Amniotic stem cell (primary cell): Measurements from ENCODE around the gene ADARB2.
"Not testable (repeated sequence)": the region's sequence is repeated elsewhere in the genome, so short reads cannot be mapped to it uniquely, and the experiment has no call there.

ENCODE experiments used
- DNase-seq: peaks from one replicate; lab custom pipeline; 2025; lab: John Stamatoyannopoulos, UW

The ADARB2 gene

GRCh38 chr10:1408651-1409367 lies 328.5 kb downstream of the ADARB2 start:
- no peak for DNase-seq

- DNase-seq = no peak
These were observed 330.1 kb downstream of the ADARB2 start for GRCh38 chr10:1406967-1407945.

GRCh38 chr10:1406132-1406966 lies 331.0 kb downstream of the ADARB2 start:
- DNase-seq = no peak

GRCh38 chr10:1404323-1405260 lies 332.7 kb downstream of the ADARB2 start:
- no peak for DNase-seq

GRCh38 chr10:1403508-1404322 lies 333.6 kb downstream of the ADARB2 start:
- DNase-seq = no peak

- no peak for DNase-seq
These were observed 334.4 kb downstream of the ADARB2 start for GRCh38 chr10:1402816-1403507.

- no peak for DNase-seq
These were observed 335.1 kb downstream of the ADARB2 start for GRCh38 chr10:1402016-1402770.

- DNase-seq = no peak
These were observed 336.0 kb downstream of the ADARB2 start for GRCh38 chr10:1401071-1401965.

GRCh38 chr10:1400101-1401070 lies 336.9 kb downstream of the ADARB2 start:
- DNase-seq = no peak

- DNase-seq = no peak
These were observed 337.8 kb downstream of the ADARB2 start for GRCh38 chr10:1399431-1400100.

- DNase-seq = no peak
These were observed 338.5 kb downstream of the ADARB2 start for GRCh38 chr10:1398626-1399410.

- DNase-seq = not testable (repeated sequence)
These were observed 339.2 kb downstream of the ADARB2 start for GRCh38 chr10:1398116-1398515.

- no peak for DNase-seq
These were observed 341.1 kb downstream of the ADARB2 start for GRCh38 chr10:1396297-1396635.

GRCh38 chr10:1395481-1396296 lies 341.6 kb downstream of the ADARB2 start:
- no peak for DNase-seq
